GM19238 (cell line): ENCODE measurements around the gene TOM1L2.

ENCODE experiments used
- DNase-seq: peaks from one replicate; pipeline ENCODE4 v3.0.0; 2011; ENCODE audit warnings: low spot score; ENCODE audit not compliant: insufficient read length

TOM1L2 gene

DNA sequence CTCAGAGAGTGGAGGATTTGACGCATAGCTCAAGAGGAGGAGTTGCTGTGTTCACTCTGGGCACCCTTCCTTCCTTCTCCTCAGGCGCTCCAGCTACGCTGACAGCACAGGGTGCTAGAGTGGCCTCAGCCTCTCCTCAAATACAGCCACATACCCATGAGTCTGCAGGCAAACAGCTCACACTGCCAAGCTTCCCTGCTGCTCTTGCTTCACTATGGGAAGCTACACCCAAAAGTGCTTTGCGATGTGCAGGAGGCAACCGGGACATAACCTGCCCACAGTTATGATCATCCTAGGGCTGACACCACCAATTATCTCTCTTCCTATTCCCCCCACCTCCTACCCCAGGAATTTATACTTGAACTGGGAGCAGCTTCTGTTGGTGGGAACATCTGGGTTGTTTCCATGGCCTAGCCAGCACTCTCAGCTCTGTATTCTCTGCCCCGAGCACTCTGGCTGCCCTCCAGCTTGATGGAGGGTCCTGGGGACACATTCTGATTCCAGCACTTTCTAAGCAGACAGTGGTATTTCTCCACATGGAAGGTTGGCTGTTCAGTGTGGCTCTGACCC lies 95.2 kb downstream of the TOM1L2 start:
- DNase-seq: no peak

DNA sequence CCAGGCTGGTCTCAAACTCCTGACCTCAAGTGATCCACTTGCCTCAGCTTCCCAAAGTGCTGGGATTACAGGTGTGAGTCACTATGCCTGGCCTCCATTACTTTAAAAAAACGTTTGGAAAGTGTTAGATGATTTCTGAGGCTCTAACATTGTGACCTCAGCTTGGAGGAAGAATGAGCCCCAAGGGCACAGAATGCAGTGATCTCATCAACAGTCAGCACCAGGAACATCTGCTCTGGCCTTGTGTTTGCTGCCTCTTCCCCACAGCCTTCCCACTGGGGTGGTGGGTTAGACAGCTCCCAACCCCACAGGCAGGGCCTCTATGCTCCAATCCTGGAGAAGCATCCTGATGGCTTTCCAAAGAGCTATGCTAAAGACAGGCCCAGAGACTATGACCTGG lies 97.7 kb downstream of the TOM1L2 start:
- no peak for DNase-seq

DNA sequence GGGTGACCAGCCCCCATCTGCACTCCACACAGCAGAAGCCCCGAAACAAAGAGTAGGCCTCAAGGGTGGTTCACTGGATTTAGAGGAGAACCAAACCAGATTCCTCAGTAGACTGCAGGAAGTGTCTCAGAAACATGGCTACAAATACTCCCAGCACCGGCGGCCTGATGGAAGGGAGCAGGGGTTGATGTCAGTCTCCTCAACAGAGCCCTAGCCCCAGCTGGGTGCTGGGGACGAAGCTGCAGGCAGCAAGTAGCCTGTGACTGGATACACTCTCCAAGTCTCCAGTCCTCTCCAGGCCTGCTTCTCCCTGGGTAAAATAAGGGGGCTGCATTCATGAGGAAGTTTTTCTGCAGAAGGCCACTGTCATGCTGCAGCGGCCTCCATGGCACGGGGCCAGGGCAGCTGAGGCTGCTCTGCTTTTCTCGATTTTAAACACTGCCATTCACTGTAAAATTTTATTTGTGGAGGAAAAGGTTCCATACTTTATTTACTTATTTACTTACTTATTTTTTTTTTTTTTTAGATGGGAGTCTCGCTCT lies 98.7 kb downstream of the TOM1L2 start:
- no peak for DNase-seq

DNA sequence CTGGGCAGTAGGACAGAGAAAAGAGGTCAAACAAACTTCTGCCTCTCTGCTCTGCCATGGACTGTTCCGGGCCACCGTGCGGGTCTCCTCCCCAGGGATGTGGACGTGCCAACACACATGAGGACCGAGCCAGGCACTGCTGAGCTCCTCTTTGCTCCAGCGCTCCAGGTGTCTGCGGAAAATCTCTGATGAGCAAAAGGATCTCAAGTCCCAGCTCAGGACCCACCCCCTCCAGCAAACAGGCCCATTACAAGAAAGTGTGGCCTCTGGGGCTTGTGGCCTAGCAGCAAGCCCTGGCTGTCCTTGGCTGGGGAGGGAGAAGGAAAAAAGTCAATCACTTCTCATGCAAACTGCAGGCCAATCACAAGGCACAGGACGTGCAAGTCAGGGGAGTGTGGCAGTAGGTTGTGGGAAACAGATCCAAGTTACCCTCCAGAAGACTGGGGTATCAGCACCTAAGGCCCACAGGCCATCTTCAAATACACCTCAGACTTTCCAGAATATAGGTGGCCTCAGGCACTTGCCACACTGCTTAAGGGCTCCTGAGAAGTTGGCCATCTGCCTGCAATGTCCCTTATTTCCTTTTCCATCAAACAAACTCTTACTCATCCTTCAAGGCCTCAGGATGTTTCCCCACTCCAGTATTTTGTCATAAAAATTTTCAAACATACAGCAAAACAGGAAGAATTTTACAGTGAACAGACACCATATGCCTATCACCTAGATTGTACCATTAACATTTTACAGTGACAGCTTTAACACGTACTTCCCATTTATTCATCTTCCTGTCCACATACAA lies 99.5 kb downstream of the TOM1L2 start:
- DNase-seq: no peak

DNA sequence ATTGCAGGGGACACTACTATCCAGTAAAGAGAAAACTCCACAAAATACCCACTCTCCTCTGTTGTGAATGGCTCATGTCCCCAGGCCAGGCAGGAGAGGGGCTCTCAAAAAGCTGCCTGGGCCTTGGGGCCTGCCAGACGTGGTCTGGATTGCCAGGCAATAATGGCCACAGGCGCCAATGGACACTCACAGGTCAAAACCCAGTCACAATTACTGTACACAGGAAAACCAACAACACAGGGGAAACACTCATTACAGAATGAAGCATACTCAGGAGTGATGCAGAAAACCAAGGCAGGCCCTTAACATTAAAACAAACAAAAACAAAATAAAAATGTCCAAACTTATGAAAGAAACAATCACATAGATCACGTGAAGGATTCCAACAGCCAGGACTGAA lies 100.3 kb downstream of the TOM1L2 start:
- DNase-seq: no peak

DNA sequence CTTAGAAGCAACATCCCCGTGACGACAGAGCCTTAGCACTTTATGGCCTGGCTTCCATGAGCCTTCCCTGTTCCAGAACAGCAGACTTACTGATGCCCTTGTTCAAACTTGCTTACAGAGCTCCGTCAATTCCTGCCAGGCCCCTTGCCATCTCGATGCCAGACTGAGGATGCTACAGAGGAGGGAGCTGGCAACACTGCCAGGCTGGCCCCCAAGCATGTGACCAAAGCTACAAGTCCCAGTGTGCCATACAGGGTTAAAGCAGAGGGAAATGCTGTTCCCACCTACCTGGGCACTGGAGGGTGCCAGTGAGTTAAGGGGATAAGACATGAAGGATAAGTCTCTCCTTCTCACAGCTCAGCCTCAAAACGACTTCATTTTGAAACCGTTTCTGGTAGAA lies 102.0 kb downstream of the TOM1L2 start:
- DNase-seq: no peak

DNA sequence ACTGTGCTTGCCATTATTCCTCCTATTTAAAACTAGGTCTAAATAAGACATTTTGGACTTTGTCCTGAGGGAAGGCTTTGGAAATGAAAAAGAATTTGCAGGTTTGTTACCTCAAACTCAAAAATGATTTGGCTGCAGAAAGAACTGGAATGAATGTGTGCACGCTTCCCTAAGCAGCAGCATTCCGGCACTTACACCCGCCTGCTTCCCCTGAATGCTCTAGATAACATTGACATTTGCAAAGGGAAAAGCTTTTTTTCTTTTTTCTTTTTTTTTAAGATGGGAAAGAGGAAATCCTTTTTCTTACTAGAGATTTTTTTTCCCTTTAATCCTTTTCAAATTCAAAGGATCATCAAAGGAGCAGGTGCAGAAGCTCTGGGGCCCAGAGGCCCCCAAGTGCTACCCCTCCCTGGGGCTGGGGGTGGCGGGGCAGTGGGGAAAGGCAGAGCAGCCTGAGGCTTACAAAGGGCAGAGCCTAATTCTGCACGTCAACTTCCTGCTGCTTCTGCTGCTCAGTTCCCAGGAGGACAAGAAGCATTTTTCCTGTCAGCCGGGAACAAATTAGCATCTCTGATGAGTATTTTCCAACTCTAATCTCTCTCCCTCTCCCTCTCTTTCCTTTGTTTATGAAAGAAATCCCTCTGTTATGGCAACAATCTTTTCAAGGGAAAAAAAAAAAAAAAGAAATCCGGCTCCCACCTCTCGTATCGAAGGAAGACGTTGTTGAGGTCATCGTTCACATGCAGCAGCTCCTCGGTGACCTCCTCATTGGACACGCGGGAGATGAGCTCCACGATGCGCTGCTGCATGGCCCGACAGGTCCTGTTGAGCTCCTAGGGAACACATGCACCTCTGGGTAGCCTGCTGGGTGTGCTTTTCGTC lies 103.3 kb downstream of the TOM1L2 start:
- DNase-seq: no peak

DNA sequence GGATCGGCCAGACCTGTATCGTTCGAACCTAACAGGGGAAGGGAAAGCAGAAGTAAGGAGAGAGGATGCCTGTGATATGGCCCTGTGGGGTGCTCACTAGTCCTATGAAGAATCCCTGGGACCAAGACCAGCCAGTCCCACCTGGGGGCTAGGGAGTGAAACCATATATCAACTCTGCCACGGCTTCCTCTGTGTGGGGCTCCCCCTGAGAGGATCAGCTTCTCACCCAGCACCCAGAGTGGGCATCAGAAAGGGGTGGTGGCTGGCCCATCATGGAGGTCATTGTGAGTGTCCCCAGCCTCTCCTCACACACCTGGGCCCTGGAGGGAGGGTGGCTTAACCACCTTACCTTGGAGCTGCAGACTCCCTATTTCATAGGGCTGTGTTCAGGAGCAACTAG lies 105.3 kb downstream of the TOM1L2 start:
- DNase-seq: no peak

DNA sequence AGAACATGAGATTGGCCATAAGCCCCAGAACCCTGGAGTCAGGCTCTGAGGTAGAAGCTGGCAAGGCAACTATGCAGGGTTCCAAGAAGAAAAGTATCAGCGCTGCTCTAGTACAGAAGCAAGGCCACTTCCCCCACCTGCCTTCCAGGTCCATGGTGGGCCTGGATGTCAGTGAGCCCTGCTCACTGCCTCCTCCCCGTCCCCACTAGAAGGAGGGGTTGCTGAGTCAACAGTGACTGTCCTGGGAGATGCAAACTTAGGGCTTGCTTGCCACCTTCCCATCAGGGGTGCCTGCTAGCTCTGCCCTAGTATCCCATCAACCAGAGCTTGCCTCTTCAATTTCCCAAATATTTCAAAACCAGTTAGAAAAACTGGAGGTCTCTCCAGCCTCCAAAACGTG lies 105.8 kb downstream of the TOM1L2 start:
- no peak for DNase-seq

DNA sequence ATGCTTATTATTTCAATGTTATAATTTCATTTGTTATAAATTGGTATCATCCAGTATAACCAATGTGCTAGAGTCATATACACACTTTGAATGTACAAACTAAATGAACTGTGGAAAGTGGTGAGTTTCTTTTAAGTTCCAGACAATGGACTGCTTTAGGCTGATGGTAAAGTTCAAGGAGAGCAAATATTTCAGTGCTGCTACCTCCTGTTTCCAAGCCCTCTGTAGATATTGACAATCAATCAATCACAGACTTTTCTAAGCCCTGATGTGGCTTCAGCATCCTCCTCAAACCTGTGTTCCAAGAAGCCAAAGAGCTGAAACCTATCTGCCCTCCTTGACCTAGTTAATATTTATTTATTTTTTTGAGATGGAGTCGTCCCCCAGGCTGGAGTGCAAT lies 107.2 kb downstream of the TOM1L2 start:
- no peak for DNase-seq

DNA sequence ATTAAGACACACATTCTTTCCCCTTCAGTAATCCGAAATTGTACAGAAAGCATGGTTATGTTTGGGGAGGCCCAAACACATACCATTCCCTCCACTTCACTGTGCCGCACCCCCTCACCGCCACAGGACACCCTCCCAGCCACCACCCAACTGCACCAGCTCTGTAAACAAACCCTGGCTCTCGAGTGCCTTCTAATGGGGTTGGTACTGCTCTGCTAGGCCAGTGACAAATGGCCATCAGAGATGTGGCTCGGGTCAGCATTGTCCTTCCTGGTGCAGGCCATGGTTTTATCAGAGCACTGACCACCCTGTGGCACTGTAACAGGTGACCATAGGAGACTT lies 111.5 kb downstream of the TOM1L2 start:
- no peak for DNase-seq

DNA sequence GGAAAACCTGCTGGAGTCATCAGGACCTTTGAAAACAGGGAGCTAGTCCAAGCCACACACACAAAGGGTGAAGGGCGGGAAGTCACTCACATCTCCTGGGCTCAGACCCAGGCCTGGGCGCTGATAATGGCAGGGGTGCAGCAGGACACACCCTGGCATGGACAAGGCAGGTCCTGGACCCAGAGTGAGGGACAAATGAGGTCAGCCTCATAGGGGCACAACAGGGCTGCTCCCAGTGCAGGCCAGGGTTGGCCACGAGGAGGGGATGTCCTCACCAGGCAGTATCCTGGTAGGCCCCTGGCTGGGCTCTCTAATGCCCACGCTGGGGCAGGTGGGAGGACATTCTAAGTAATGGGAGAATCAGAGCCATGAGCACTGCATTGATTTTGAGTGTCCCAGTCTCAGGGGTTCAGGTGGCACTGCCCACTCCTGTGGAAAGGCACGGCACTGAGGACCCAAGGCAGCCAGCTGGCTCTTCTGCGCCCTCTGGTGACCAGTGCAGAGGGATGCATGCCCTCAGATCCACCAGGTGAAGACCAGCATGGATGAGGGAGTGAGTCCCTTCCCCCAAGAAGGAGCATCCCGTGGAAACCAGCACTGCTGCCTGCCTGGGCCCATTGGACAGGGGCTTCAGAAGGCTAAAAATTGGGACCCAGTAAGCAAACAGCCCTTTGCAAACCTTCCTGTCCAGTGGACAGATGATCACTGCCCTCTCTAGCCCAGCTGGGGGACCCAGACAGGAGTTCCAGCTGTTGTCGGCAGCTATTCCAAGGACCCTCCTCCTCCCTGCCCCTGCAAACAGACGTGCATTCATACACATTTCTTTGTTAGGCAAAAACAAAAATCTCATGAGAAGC lies 112.1 kb downstream of the TOM1L2 start:
- DNase-seq: peak; percentile 84

DNA sequence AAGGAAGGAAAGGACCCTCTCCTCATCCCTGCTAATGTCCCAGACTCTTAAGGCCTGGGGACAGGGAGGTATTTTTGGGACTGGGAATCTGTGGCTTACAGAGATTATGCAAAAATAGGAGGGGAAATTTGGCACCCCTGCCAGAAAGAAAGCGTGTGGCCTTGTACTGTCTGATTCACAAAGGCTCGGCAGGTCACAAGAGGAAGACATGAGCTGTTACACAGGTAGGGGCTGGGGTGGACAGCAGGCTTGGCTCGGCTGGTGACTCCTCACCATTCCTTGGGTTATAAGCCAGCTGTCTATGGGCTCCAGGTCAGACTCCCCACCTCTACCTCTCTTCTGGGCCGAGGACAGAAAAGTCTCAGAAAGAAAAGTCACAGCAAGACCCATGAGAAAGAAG lies 114.7 kb downstream of the TOM1L2 start:
- DNase-seq: no peak

DNA sequence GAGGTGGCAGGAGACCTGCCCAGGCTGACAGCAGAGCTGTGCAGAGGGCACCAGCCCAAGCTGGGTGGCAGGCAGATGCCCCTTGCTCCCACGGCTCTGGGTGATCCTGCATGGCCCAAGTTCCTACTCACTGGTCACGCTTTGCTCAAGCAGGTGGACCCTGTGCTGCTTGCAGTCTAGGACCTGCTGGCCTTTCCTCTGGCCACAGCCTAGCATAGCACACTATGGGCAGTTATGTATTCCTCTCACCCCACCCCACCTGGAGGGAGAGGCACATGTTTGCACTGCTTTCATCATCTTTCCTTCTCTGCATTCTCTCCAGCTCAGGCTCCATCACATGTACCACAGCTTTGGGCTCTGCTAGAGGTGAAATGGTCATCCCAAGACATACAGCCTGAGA lies 115.8 kb downstream of the TOM1L2 start:
- no peak for DNase-seq

DNA sequence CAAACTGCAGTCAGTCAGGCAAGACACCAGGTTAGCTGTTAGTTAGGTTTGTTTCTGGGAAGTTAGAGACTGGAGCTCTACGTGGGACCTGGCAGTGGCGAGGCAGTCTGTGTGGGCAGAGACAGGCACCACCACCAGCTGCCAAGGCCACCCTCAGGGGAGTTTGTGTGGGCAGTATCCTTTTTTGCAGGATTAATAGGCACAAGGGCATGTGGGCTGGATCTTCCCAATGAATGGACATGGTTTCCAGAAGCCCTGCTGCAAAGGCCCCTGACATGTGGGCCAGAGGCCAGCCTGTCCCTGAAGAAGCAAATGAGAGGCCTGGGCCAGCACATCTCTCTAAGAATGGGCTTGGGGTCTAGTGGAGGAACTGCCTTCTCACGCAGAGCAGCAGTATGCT lies 116.2 kb downstream of the TOM1L2 start:
- DNase-seq: no peak

DNA sequence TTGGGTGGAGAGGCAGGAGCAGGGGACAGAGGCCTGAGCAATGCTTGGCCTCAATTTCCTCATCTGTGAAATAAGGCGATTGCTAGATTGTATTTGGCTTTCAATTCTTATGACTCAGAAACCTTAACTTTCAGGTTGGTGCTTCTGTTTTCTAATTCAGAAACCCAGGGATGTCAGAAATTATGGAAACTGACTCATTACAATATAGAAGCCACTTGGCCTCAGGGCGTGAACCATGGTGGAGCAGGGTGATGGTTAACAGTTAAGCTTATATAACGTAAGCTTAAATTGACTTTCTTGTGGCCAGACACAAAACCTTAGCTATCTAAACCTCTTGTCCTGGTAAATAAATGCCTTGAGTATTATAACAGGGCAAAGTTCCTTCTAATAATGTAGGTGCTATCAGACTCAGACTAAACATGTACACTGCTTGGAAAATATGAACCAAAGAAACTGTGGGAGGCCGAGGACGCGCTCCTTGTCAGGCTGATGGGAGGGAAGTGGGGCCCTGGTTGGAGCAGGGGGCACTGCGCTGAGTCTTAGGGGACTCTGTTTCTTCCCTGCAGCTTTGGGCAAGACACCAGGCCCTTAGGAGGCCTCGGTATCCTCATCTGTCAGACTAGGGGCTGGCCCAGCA lies 118.3 kb downstream of the TOM1L2 start:
- no peak for DNase-seq

DNA sequence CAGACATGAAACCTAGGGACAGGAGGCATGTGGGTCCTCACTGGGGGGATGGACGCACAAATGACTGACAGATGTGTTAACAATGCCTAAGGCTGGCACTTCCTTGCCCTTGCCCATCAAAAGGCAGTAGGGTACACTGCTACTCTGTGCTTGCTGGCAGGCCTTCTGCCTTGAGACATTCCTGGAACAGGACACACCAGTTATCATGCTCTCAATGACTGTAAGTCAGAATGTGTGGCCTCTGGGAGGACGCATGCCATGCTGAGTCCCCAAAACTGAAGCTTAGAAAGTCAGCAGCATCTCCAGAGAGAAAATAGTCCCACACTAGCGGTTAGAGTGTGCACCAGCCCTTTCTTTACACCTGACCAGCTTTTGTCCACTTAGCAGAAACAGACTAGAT lies 119.3 kb downstream of the TOM1L2 start:
- DNase-seq: no peak

DNA sequence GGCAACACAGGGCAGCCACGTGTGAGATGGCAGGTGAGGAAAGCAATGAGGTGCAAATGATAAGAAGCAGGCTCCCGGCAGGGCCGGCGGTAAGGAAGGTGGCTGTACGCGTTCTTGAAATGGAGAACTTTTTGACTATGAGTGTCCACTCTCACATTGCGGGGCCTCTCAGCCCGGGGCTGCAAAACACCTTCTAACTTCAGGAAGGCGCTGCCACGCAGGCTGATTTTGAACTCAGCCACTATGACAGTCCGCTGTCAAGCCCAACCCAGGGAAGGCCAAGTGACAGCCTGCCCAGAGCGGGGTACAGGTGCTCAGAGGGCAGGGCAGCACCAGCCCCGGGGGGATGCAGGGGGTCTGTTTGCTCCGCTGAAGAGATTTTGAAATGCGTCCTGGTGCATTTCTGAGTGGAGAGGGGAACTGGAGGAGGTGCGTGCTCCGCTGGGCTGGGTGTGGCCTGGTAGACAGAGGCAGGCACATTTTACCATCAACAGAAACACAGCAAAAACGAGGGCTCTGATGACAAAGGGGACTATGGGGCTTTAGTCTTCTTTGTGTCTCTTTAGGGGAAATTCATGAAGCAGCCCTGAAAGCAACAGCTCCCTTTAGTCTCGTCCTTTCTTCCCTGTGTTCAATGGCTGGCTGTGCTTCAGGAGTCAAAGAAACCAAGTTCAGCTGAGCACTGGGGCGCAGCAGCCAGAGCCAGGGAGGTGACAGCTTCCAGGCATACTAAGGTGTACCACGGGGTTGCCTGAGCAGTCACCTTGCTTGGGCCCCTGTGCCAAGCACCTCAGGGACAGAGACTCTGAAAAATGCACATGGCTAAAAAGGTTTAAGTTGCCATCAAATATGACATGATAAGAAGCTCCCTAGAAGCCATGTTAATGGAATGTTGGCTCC lies 120.8 kb downstream of the TOM1L2 start:
- no peak for DNase-seq

DNA sequence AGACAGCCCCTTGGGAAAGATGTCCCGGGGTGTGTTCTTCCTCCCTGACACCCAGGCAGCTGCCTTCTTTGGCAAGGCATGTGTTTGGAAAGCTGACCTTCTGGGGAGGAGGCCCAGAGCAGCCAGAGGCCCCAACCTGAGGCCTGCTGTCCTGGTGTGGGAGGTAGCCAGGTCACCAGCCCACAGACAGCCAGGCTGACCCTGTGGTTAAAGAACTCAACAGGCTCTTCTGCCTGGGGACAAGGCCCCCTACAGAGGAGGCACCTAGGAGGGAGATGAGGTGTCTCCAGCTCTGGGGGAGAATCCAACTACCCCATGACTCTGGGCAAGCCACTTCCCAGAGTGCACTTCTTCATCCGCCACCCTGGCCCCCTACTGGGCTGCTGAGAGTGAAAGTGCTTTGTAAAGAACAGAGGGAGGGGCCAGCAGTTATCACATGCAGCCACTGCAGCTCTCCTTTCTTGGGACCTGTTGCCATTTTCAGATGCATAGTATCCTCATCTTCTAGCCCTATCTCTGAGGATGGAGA lies 122.3 kb downstream of the TOM1L2 start:
- peak; percentile 53 for DNase-seq
